Measurements from ENCODE around the gene SLC18A3.

Gene SLC18A3

GRCh38 chr10:49579621-49580020 is 30.5 kb upstream of the SLC18A3 start:
- Histone ChIP-seq H3K9ac (ENCODE audit: low read depth, low read length) (no peak overlapping the region), H3K4me3 (ENCODE audit: low read depth, low read length) (no peak overlapping the region), H3K4me1 (ENCODE audit: control insufficient read depth, insufficient read depth, low read length) (no peaks in the 10 kb centered on the region), H3K9me3 (ENCODE audit: control insufficient read depth, insufficient read depth, low read length) (no peaks in the 10 kb centered on the region), H3K36me3 (ENCODE audit: control insufficient read depth, insufficient read depth, low read length) (no peaks in the 10 kb centered on the region), H3K27me3 (ENCODE audit: control insufficient read depth, insufficient read depth, low read length) (no peaks in the 10 kb centered on the region)

- H3K27me3 ChIP-seq (ENCODE audit: control insufficient read depth, insufficient read depth, low read length), result no peaks in the 10 kb centered on the region
- H3K4me1 ChIP-seq (ENCODE audit: control insufficient read depth, insufficient read depth, low read length), result no peaks in the 10 kb centered on the region
- no peaks in the 10 kb centered on the region for H3K36me3 ChIP-seq (ENCODE audit: control insufficient read depth, insufficient read depth, low read length)
- no peaks in the 10 kb centered on the region for H3K9me3 ChIP-seq (ENCODE audit: control insufficient read depth, insufficient read depth, low read length)
- H3K9ac ChIP-seq (ENCODE audit: low read depth, low read length), result no peak overlapping the region
- no peak overlapping the region for H3K4me3 ChIP-seq (ENCODE audit: low read depth, low read length)
Measured at GRCh38 chr10:49585387-49585786, 24.7 kb upstream of the SLC18A3 start.

DNA sequence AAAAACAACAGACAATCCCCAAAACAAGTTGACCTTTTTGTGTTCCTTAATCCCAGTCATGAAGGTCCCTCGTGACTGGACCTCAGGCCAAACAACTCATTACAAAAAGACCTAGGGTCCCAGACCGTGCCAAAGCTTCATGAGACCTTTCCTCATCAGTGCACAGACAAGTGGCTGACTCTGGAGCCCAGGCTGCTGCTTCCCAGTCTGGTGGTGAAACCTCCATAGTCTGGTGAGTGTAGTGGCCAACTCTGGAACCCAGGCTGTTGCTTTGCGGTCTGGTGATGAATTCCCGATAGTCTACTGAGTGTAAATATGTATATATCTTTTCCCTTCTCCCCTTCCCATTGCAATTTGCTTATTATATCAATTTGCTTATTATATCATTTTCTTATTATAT is 22.1 kb upstream of the SLC18A3 start:
- Histone ChIP-seq H3K4me3 (ENCODE audit: low read depth, low read length) (no peak overlapping the region), H3K4me1 (ENCODE audit: control insufficient read depth, insufficient read depth, low read length) (no peaks in the 10 kb centered on the region), H3K9ac (ENCODE audit: low read depth, low read length) (no peak overlapping the region), H3K27me3 (ENCODE audit: control insufficient read depth, insufficient read depth, low read length) (no peaks in the 10 kb centered on the region), H3K9me3 (ENCODE audit: control insufficient read depth, insufficient read depth, low read length) (no peaks in the 10 kb centered on the region), H3K36me3 (ENCODE audit: control insufficient read depth, insufficient read depth, low read length) (no peaks in the 10 kb centered on the region)

GRCh38 chr10:49592726-49593563 is 17.2 kb upstream of the SLC18A3 start:
- H3K4me3 ChIP-seq (ENCODE audit: low read depth, low read length), result no peak overlapping the region
- H3K4me1 ChIP-seq (ENCODE audit: control insufficient read depth, insufficient read depth, low read length), result no peaks in the 10 kb centered on the region
- no peaks in the 10 kb centered on the region for H3K9me3 ChIP-seq (ENCODE audit: control insufficient read depth, insufficient read depth, low read length)
- peaks cover 9% of the 10 kb centered on the region for H3K27me3 ChIP-seq (ENCODE audit: control insufficient read depth, insufficient read depth, low read length)
- H3K36me3 ChIP-seq (ENCODE audit: control insufficient read depth, insufficient read depth, low read length), result no peaks in the 10 kb centered on the region
- no peak overlapping the region for H3K9ac ChIP-seq (ENCODE audit: low read depth, low read length)

DNA sequence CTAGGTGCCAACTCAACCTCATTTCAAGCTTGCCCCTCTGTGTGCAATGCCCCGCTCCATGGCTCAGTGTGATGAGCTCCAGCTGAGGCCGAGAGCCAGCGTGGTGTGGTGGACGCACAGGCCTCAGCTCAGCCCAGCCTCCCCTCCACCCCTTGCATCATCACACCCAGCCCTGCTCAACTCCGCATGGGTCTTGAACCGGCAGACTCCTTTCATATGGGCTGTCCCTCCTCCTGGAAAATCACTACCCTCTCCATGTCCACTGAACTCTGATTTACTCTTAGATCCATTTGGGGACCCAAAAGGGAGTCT is 16.6 kb upstream of the SLC18A3 start:
- H3K4me3 ChIP-seq (ENCODE audit: low read depth, low read length), result no peak overlapping the region

GRCh38 chr10:49593998-49594397 is 16.1 kb upstream of the SLC18A3 start:
- H3K9me3 ChIP-seq (ENCODE audit: control insufficient read depth, insufficient read depth, low read length), result no peaks in the 10 kb centered on the region
- no peak overlapping the region for H3K9ac ChIP-seq (ENCODE audit: low read depth, low read length)
- peaks cover 10% of the 10 kb centered on the region for H3K27me3 ChIP-seq (ENCODE audit: control insufficient read depth, insufficient read depth, low read length)
- no peak overlapping the region for H3K4me3 ChIP-seq (ENCODE audit: low read depth, low read length)
- H3K36me3 ChIP-seq (ENCODE audit: control insufficient read depth, insufficient read depth, low read length), result no peaks in the 10 kb centered on the region
- H3K4me1 ChIP-seq (ENCODE audit: control insufficient read depth, insufficient read depth, low read length), result no peaks in the 10 kb centered on the region

More for the DNA sequence above, 16.6 kb upstream of the SLC18A3 start:
- H3K4me1 ChIP-seq (ENCODE audit: control insufficient read depth, insufficient read depth, low read length), result no peaks in the 10 kb centered on the region
- no peaks in the 10 kb centered on the region for H3K36me3 ChIP-seq (ENCODE audit: control insufficient read depth, insufficient read depth, low read length)
- H3K27me3 ChIP-seq (ENCODE audit: control insufficient read depth, insufficient read depth, low read length), result peaks cover 9% of the 10 kb centered on the region
- H3K9ac ChIP-seq (ENCODE audit: low read depth, low read length), result no peak overlapping the region
- H3K9me3 ChIP-seq (ENCODE audit: control insufficient read depth, insufficient read depth, low read length), result no peaks in the 10 kb centered on the region

DNA sequence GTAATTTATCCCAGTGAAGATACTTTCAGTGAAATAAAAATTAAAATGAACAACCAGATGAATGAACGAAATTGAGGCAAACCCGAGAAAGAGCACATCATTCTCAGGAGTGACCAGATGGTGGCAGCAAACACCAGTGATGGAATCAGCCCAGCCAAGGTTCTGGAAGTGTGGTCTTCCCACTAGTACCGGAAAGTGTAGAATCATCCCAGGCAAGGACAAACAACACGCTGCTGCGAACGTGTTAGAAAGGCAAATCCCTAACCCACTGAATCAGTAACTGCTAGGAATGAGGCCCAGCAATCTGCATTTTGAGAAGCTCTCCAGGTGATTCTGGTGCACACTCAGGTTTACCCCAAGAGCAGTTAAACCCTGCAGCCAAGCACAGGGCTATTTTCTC is 15.5 kb upstream of the SLC18A3 start:
- no peaks in the 10 kb centered on the region for H3K9me3 ChIP-seq (ENCODE audit: control insufficient read depth, insufficient read depth, low read length)
- no peak overlapping the region for H3K9ac ChIP-seq (ENCODE audit: low read depth, low read length)
- H3K4me3 ChIP-seq (ENCODE audit: low read depth, low read length), result no peak overlapping the region
- H3K36me3 ChIP-seq (ENCODE audit: control insufficient read depth, insufficient read depth, low read length), result no peaks in the 10 kb centered on the region
- H3K27me3 ChIP-seq (ENCODE audit: control insufficient read depth, insufficient read depth, low read length), result peaks cover 13% of the 10 kb centered on the region
- no peaks in the 10 kb centered on the region for H3K4me1 ChIP-seq (ENCODE audit: control insufficient read depth, insufficient read depth, low read length)

DNA sequence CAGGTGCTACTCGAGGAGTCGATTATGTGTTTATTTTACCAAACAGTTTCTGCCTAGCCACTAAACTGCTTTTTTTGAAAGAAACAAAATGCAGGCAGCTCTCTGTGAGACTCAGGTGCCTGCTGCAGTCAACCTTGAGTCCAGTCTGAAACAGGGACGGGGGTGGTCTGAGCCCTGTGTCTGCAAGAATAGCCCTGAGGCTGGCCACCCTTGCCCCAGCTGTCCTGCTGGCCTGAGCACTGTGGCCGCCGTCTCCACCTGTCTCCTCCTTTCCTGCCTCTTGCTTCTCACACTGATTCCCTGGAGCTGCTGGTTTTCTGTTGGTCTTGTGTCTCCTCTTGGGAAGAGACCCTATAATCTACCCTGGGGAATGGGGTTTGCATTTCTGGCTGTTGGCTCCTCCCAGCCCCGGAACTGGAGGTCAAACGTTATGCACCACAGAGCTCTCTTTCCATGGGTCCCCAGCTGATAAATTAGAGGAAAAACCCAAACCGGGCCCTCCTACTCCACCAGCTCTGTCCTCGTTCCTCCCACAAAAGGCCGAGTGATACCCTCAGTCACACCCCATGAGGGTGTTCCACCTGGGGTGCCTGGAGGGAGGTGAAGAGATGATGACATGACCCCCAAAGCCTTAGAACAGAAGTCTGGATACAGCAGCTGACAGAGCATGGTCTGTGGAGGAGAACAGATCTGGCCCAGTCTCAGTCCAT is 15.0 kb upstream of the SLC18A3 start:
- Histone ChIP-seq H3K36me3 (ENCODE audit: control insufficient read depth, insufficient read depth, low read length) (no peaks in the 10 kb centered on the region), H3K4me1 (ENCODE audit: control insufficient read depth, insufficient read depth, low read length) (no peaks in the 10 kb centered on the region), H3K4me3 (ENCODE audit: low read depth, low read length) (no peak overlapping the region), H3K27me3 (ENCODE audit: control insufficient read depth, insufficient read depth, low read length) (peaks cover 13% of the 10 kb centered on the region), H3K9ac (ENCODE audit: low read depth, low read length) (no peak overlapping the region), H3K9me3 (ENCODE audit: control insufficient read depth, insufficient read depth, low read length) (no peaks in the 10 kb centered on the region)

GRCh38 chr10:49595713-49596492 is 14.2 kb upstream of the SLC18A3 start:
- Histone ChIP-seq H3K4me3 (ENCODE audit: low read depth, low read length) (no peak overlapping the region), H3K9me3 (ENCODE audit: control insufficient read depth, insufficient read depth, low read length) (no peaks in the 10 kb centered on the region), H3K9ac (ENCODE audit: low read depth, low read length) (no peak overlapping the region), H3K27me3 (ENCODE audit: control insufficient read depth, insufficient read depth, low read length) (peaks cover 13% of the 10 kb centered on the region), H3K36me3 (ENCODE audit: control insufficient read depth, insufficient read depth, low read length) (no peaks in the 10 kb centered on the region), H3K4me1 (ENCODE audit: control insufficient read depth, insufficient read depth, low read length) (no peaks in the 10 kb centered on the region)

GRCh38 chr10:49596493-49596809 is 13.7 kb upstream of the SLC18A3 start:
- Histone ChIP-seq H3K36me3 (ENCODE audit: control insufficient read depth, insufficient read depth, low read length) (no peaks in the 10 kb centered on the region), H3K4me3 (ENCODE audit: low read depth, low read length) (no peak overlapping the region), H3K9ac (ENCODE audit: low read depth, low read length) (no peak overlapping the region), H3K27me3 (ENCODE audit: control insufficient read depth, insufficient read depth, low read length) (peaks cover 13% of the 10 kb centered on the region), H3K4me1 (ENCODE audit: control insufficient read depth, insufficient read depth, low read length) (no peaks in the 10 kb centered on the region), H3K9me3 (ENCODE audit: control insufficient read depth, insufficient read depth, low read length) (no peaks in the 10 kb centered on the region)

DNA sequence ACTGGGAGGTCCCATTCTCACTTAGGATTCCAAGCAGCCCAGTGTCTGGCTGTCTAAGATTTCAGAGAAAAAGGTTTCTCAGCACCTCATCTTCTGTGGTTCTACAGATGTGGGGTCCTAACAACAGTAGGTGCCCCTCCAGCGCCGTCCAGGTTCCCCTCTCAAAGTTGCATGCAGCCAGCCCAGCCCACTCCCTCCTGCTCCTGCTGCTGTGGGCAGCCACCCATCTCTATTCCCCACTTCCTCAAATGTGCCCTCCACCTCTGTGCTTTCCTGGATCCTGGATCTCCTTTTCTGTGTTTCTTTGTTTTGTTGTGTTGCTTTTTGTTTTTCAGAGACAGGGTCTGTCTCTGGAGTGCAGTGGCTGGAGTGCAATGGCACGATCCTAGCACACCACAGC is 13.3 kb upstream of the SLC18A3 start:
- no peaks in the 10 kb centered on the region for H3K36me3 ChIP-seq (ENCODE audit: control insufficient read depth, insufficient read depth, low read length)
- no peak overlapping the region for H3K4me3 ChIP-seq (ENCODE audit: low read depth, low read length)
- no peaks in the 10 kb centered on the region for H3K9me3 ChIP-seq (ENCODE audit: control insufficient read depth, insufficient read depth, low read length)
- H3K9ac ChIP-seq (ENCODE audit: low read depth, low read length), result no peak overlapping the region
- peaks cover 13% of the 10 kb centered on the region for H3K27me3 ChIP-seq (ENCODE audit: control insufficient read depth, insufficient read depth, low read length)
- H3K4me1 ChIP-seq (ENCODE audit: control insufficient read depth, insufficient read depth, low read length), result no peaks in the 10 kb centered on the region
